ENCODE measurements around the gene PPP2R2C. TPM values are rescaled to one million over a fixed set of nuclear protein-coding genes. Genes with fewer than 3 reads are reported as not detected.

PPP2R2C gene
- total RNA-seq, 1 experiment from 2014 or later = 32.9 TPM

GRCh38 chr4:6308899-6309643 is 163.3 kb downstream of the PPP2R2C start:
- Histone ChIP-seq H3K9ac (ENCODE audit: low read length) (no peak overlapping the region), H3K27me3 (ENCODE audit: insufficient read depth, low read length) (no peaks in the 10 kb centered on the region), H3K4me1 (ENCODE audit: control insufficient read depth in 1 of 2, insufficient read depth in 2 of 2, low read length in 2 of 2) (no peaks in the 10 kb centered on the region), H3K4me3 (replicated peaks in 1 of 2; ENCODE audit: low read depth in 1 of 2, low read length in 2 of 2) (no peak overlapping the region), H3K79me2 (ENCODE audit: insufficient read depth, low read length) (no peaks in the 10 kb centered on the region), H3K9me3 (ENCODE audit: control insufficient read depth in 1 of 2, insufficient read depth in 1 of 2, low read depth in 1 of 2, low read length in 2 of 2) (no peaks in the 10 kb centered on the region), H3K4me2 (ENCODE audit: low read length) (no peak overlapping the region), H2AFZ (ENCODE audit: low read depth, low read length, poor library complexity, severe bottlenecking) (no peak overlapping the region), H3K36me3 (ENCODE audit: control insufficient read depth in 1 of 2, insufficient read depth in 2 of 2, low read length in 2 of 2) (no peaks in the 10 kb centered on the region), H3K9me2 (ENCODE audit: insufficient read depth) (no peaks in the 10 kb centered on the region), H3K27ac (ENCODE audit: low read depth, low read length) (no peak overlapping the region), H4K20me1 (ENCODE audit: insufficient read depth) (no peaks in the 10 kb centered on the region)
- no peak for TF ChIP-seq FOSL1 (IDR thresholded peaks at IDR 0.05; ENCODE audit: low read depth)
- TF ChIP-seq JUND (IDR thresholded peaks at IDR 0.05) = no peak
- TF ChIP-seq REST (IDR thresholded peaks at IDR 0.05; ENCODE audit: low read depth) = no peak
- no peak for TF ChIP-seq POLR2A (IDR thresholded peaks at IDR 0.05; ENCODE audit: borderline replicate concordance, extremely low read depth, insufficient read depth, insufficient read length)
- TF ChIP-seq YY1 (IDR thresholded peaks at IDR 0.05; ENCODE audit: extremely low read depth, insufficient replicate concordance, low read depth, low read length) = no peak
- no peak for TF ChIP-seq RAD21 (IDR thresholded peaks at IDR 0.05; ENCODE audit: low read depth)
- TF ChIP-seq, protein P1, sequence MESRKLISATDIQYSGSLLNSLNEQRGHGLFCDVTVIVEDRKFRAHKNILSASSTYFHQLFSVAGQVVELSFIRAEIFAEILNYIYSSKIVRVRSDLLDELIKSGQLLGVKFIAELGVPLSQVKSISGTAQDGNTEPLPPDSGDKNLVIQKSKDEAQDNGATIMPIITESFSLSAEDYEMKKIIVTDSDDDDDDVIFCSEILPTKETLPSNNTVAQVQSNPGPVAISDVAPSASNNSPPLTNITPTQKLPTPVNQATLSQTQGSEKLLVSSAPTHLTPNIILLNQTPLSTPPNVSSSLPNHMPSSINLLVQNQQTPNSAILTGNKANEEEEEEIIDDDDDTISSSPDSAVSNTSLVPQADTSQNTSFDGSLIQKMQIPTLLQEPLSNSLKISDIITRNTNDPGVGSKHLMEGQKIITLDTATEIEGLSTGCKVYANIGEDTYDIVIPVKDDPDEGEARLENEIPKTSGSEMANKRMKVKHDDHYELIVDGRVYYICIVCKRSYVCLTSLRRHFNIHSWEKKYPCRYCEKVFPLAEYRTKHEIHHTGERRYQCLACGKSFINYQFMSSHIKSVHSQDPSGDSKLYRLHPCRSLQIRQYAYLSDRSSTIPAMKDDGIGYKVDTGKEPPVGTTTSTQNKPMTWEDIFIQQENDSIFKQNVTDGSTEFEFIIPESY (IDR thresholded peaks at IDR 0.05; ENCODE audit: extremely low read depth, insufficient replicate concordance, low read length) = no peak
- no peak for TF ChIP-seq CBX3 (IDR thresholded peaks at IDR 0.05; ENCODE audit: low read depth)
- no peak for TF ChIP-seq ZNF274 (IDR thresholded peaks at IDR 0.05; ENCODE audit: low read depth, low read length)
- no peak for TF ChIP-seq EZH2phosphoT487 (IDR thresholded peaks at IDR 0.05; ENCODE audit: borderline replicate concordance)
- no peak for TF ChIP-seq ELF1 (IDR thresholded peaks at IDR 0.05; ENCODE audit: borderline replicate concordance, low read depth)
- no peak for TF ChIP-seq MAX (IDR thresholded peaks at IDR 0.05)
- no peak for TF ChIP-seq ATF3 (IDR thresholded peaks at IDR 0.05)
- no peak for TF ChIP-seq TCF7L2 (IDR thresholded peaks at IDR 0.05; ENCODE audit: borderline replicate concordance, extremely low read depth, insufficient read depth, insufficient read length)
- TF ChIP-seq EZH2 (IDR thresholded peaks at IDR 0.05) = no peak
- no peak for TF ChIP-seq EGR1 (IDR thresholded peaks at IDR 0.05; ENCODE audit: low read depth)
- TF ChIP-seq CEBPB (IDR thresholded peaks at IDR 0.05; ENCODE audit: low read depth) = no peak
- no TSS peak for BruUV-seq (replicated peaks)
- ChIA-PET CTCF (no interaction called here), POLR2A (no interaction called here), RAD21 (ENCODE audit: low non-redundant PET in 1 of 2, low total read pairs in 2 of 2, uncharacterized antibody in 2 of 2, unreplicated experiment in 2 of 2) (no interaction called here)
- no peak for ATAC-seq
- intact Hi-C loops (cut with micrococcal nuclease) = no loop called here
- no peak for DNase-seq (ENCODE audit: low read depth, low spot score)

All from HCT116 (cell line).